Kidney (tissue), 14 donors: ENCODE data around the gene HTR3B. TPM values are rescaled to one million over a fixed set of nuclear protein-coding genes. Genes with fewer than 3 reads are reported as not detected.

ENCODE experiments used
- DNase-seq, 5 donors: peaks; one replicate each; pipeline ENCODE4 v3.0.0-alpha.2; 2013 to 2020
- FAIRE-seq: peaks from 2 replicates; lab custom pipeline; 2012; peaks lifted over from hg19 to GRCh38; lab: Jason Lieb, UNC
- H3K27ac ChIP-seq, 2 donors: one replicate each; pipeline ENCODE4 v1.7.0; 2013; ENCODE audit warnings: low read depth in 2 of 2, low read length in 2 of 2, inconsistent platforms in 1 of 2
- H3K27me3 ChIP-seq: one replicate; pipeline ENCODE4 v1.7.1; 2013; ENCODE audit warnings: low read length, inconsistent platforms; ENCODE audit not compliant: control insufficient read depth, insufficient read depth
- H3K36me3 ChIP-seq, 3 donors: one replicate each; pipeline versions ENCODE4 v1.7.0 to v1.7.1; 2013; ENCODE audit warnings: low read length in 3 of 3, control low read depth in 1 of 3, inconsistent platforms in 1 of 3; ENCODE audit not compliant: insufficient read depth in 3 of 3, control insufficient read depth in 2 of 3
- H3K4me1 ChIP-seq, 3 donors: one replicate each; pipeline versions ENCODE4 v1.7.0 to v1.7.1; 2013; ENCODE audit warnings: low read length in 3 of 3, inconsistent platforms in 1 of 3, low read depth in 1 of 3; ENCODE audit not compliant: control insufficient read depth in 2 of 3, insufficient read depth in 2 of 3
- H3K4me3 ChIP-seq, 3 donors: one replicate each; pipeline versions ENCODE4 v1.7.0 to v1.8.1; 2013; ENCODE audit warnings: low read length in 3 of 3, control low read depth in 1 of 3, inconsistent platforms in 1 of 3
- H3K9ac ChIP-seq, 3 donors: one replicate each; pipeline versions ENCODE4 v1.7.0 to v1.7.1; 2013; ENCODE audit warnings: low read length in 3 of 3, control low read depth in 1 of 3, inconsistent platforms in 1 of 3
- H3K9me3 ChIP-seq, 3 donors: one replicate each; pipeline versions ENCODE4 v1.7.0 to v1.7.1; 2013; ENCODE audit warnings: low read length in 3 of 3, control low read depth in 1 of 3, inconsistent platforms in 1 of 3; ENCODE audit not compliant: control insufficient read depth in 2 of 3, insufficient read depth in 1 of 3
- intact Hi-C: fragments of 100-400 bp; cut with DNase I; formaldehyde crosslinking; loops from one replicate; pipeline ENCODE4 v1.11.1; 2022
- polyA plus RNA-seq: library from polyadenylated mRNA; stranded (reverse); fragments of 350-450 nt; fragmentation: Illumina TruSeq; extraction: RNeasy Lipid Tissue Mini Kit (QIAGEN cat#74804); gene quantifications from one replicate; pipeline ENCODE4 v1.2.3, GENCODE V29; 2014; ENCODE audit warnings: low read depth, low replicate concordance; ENCODE audit not compliant: insufficient read depth
- total RNA-seq: library from RNA; stranded (reverse); fragmentation: NEBNext Ultra II Directional; extraction: Animal tissue kit (Norgen Biotek cat#: 25700); gene quantifications from one replicate; pipeline ENCODE4 v1.2.1, GENCODE V29; 2021
- TF ChIP-seq, protein P1 (sequence below): IDR thresholded peaks from 3 replicates; pipeline ENCODE4 v1.5.1; 2012; ENCODE audit warnings: mild to moderate bottlenecking, moderate library complexity, borderline replicate concordance; ENCODE audit not compliant: insufficient read depth; ENCODE audit errors: extremely low read depth
- donor health status: control.
- donor health status: control.
- donor health status: control.
- donor health status: control.
- donor health status: control.
- donor health status: DM: yes; HTN: yes; CAD: no.
- donor health status: Normal renal cell carcinoma (clear cell type).

HTR3B gene
- total and polyA plus RNA-seq, 2 donors from 2014 or later: 0.16 TPM; not detected in 1

DNA sequence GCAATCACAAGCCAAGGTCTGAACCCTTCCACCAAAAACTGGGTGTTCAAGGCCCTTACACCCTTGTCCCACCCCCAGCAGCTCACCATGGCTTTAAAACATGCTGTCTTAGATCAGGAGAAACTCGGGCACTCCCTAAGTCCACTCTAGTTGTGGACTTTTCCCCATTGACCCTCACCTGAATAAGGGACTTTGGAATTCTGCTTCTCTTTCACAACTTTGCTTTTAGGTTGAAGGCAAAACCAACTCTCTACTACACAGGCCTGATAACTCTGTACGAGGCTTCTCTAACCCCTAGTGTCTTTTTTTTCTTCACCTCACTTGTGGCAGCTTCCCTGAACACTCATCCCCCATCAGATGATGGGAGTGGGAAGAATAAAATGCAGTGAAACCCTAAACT, 85.3 kb downstream of the HTR3B start:
- intact Hi-C loops: loop anchor here (5.0 kb wide), 1 partner anchor 272 kb away; no protein-coding TSS in a partner anchor
- no peaks in the 10 kb centered on the region for H3K36me3 ChIP-seq
- no peak overlapping the region for H3K9ac ChIP-seq
- no peak for FAIRE-seq
- TF ChIP-seq, protein P1, sequence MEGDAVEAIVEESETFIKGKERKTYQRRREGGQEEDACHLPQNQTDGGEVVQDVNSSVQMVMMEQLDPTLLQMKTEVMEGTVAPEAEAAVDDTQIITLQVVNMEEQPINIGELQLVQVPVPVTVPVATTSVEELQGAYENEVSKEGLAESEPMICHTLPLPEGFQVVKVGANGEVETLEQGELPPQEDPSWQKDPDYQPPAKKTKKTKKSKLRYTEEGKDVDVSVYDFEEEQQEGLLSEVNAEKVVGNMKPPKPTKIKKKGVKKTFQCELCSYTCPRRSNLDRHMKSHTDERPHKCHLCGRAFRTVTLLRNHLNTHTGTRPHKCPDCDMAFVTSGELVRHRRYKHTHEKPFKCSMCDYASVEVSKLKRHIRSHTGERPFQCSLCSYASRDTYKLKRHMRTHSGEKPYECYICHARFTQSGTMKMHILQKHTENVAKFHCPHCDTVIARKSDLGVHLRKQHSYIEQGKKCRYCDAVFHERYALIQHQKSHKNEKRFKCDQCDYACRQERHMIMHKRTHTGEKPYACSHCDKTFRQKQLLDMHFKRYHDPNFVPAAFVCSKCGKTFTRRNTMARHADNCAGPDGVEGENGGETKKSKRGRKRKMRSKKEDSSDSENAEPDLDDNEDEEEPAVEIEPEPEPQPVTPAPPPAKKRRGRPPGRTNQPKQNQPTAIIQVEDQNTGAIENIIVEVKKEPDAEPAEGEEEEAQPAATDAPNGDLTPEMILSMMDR: no peak
- no peak overlapping the region for H3K4me3 ChIP-seq
- no peaks in the 10 kb centered on the region for H3K9me3 ChIP-seq
- H3K27me3 ChIP-seq: peaks cover 5% of the 10 kb centered on the region
- no peak for DNase-seq
- H3K4me1 ChIP-seq: no peaks in the 10 kb centered on the region
- H3K27ac ChIP-seq: no peak overlapping the region

DNA sequence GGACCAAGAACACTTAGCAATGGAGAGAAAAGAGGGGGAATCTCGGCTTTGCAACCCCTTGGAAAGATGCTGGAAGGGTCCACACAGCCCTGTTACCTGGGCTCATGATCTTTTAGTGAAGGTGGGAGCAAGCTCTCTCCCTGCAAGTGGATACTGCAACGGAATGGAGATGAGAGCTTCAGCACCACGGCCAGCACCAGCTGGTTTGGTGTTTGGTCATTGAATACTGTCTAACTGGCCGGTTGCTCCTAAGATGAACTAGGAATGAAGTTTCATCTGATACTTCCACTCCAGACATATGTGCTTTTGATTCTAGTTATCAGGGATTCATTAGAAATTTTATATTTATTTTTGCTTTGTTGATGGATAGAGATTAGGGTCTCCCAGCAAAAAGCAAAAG, 86.6 kb downstream of the HTR3B start:
- intact Hi-C loops: loop anchor here (5.0 kb wide), 1 partner anchor 271 kb away; no protein-coding TSS in a partner anchor
- FAIRE-seq: no peak
- DNase-seq: peak in 4 of 5 donors; percentile 65 to 89 (median 82)

DNA sequence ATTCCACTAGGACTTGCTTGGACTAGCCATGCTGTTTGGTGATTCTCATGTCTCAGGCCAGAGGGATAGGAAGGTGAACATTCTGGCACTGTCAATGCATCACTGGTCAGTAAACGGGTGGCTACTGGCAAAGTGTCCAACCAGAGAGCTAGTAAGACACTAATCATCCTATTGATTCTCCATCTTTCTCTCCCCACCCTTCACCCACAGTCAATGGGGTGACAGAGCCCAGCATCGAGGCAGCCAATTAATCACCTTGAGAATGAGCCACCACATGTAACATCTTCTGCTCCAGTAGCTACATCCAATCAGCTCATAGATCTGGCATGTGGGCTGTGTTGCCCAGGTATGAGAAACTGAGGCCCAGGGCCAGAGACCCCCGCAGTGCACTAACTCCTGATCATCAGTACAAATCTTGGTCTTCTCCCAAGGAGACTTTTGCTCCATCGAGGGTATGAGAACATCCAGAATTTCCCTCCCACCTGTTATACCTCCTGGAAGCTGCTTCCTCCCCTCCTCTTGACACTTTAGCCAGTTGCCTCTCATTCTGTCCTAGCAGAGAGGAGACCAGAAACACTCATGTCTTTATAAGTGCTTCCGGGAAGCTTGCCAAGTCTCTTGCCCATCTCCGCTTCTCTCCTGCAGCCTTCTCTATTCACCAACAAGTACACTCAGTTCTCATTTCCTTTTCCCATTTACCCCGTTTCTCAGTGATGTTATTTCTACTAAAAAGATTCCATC, 87.3 kb downstream of the HTR3B start:
- intact Hi-C loops: loop anchor here (5.0 kb wide), 1 partner anchor 270 kb away; no protein-coding TSS in a partner anchor

More for the DNA sequence above, 86.6 kb downstream of the HTR3B start:
- Histone ChIP-seq H3K27me3 (peaks cover 5% of the 10 kb centered on the region), H3K27ac (no peak overlapping the region), H3K9ac (no peak overlapping the region), H3K9me3 (no peaks in the 10 kb centered on the region), H3K36me3 (no peaks in the 10 kb centered on the region), H3K4me3 (no peak overlapping the region), H3K4me1 (no peaks in the 10 kb centered on the region)
- TF ChIP-seq, protein P1: no peak

More for the DNA sequence above, 87.3 kb downstream of the HTR3B start:
- no peak overlapping the region for H3K9ac ChIP-seq
- no peaks in the 10 kb centered on the region for H3K9me3 ChIP-seq
- no peak for DNase-seq
- no peak overlapping the region for H3K27ac ChIP-seq
- H3K4me3 ChIP-seq: no peak overlapping the region
- FAIRE-seq: no peak
- peaks cover 5% of the 10 kb centered on the region for H3K27me3 ChIP-seq
- H3K4me1 ChIP-seq: no peaks in the 10 kb centered on the region
- TF ChIP-seq, protein P1: no peak
- no peaks in the 10 kb centered on the region for H3K36me3 ChIP-seq
